H1 (cell line): ENCODE data around the gene TNFAIP2. TPM values are rescaled to one million over a fixed set of nuclear protein-coding genes. Genes with fewer than 3 reads are reported as not detected.

ENCODE experiments used
- GABPA ChIP-seq: IDR thresholded peaks from 2 replicates; pipeline ENCODE4 v1.6.1; 2011; ENCODE audit warnings: mild to moderate bottlenecking, low read length, moderate library complexity, borderline replicate concordance; ENCODE audit not compliant: insufficient read depth
- polyA plus RNA-seq, 7 experiments: library from polyadenylated mRNA; depleted of rRNA in 3 of 7; stranded (reverse) in 5 of 7; unstranded in 2 of 7; fragments of >200 nt in 5 of 7; fragments of 200-250 nt in 2 of 7; gene quantifications; 1 replicate in 5 of 7; 2 replicates in 1 of 7; 4 replicates in 1 of 7; pipeline versions ENCODE4 v1.2.1 to v1.2.3, GENCODE V29; 2011 to 2013; ENCODE audit warnings: missing spikeins in 2 of 7, mixed read lengths in 2 of 7
- total RNA-seq: library from RNA; stranded (reverse); fragmentation: NEBNext Ultra II Directional; extraction: Animal tissue kit (Norgen Biotek cat#: 25700); gene quantifications from 2 replicates; pipeline ENCODE4 v1.2.1, GENCODE V29; 2021

The TNFAIP2 gene
- total and polyA plus RNA-seq, 2 of the 8 experiments (the other 6 are each of a cell fraction or from before 2014, with no cell fraction given) = 28.3 to 34.5 TPM

GRCh38 chr14:103073876-103074728 is 49.2 kb upstream of the TNFAIP2 start (continued):
- no peak for TF ChIP-seq GABPA
